A673 (cell line): Measurements from ENCODE around the gene BOLA3.

Experiments
- CTCF ChIP-seq: fragments of 300-800, 200-600 bp; sonication (generic); conservative IDR thresholded peaks from 2 replicates; pipeline ENCODE4 v1.5.1; 2017; ENCODE audit warnings: low read depth, mild to moderate bottlenecking, antibody characterized with exemption, low read length, moderate library complexity, mixed read lengths
- EZH2 ChIP-seq: fragments of 200-600 bp; sonication (generic); IDR thresholded peaks from 2 replicates; pipeline ENCODE4 v1.6.1; 2017; ENCODE audit warnings: borderline replicate concordance, low read depth, mild to moderate bottlenecking, mixed read lengths, antibody characterized with exemption, low read length; ENCODE audit not compliant: poor library complexity, severe bottlenecking

GRCh38 chr2:74109551-74109950 is 38.2 kb downstream of the BOLA3 start:
- no peak for TF ChIP-seq CTCF
- TF ChIP-seq EZH2, result no peak
